ENCODE measurements around the gene PLA2G4C.
A peak's percentile ranks its signal among the peaks of the same experiment; 100 is the strongest.

PLA2G4C gene

DNA sequence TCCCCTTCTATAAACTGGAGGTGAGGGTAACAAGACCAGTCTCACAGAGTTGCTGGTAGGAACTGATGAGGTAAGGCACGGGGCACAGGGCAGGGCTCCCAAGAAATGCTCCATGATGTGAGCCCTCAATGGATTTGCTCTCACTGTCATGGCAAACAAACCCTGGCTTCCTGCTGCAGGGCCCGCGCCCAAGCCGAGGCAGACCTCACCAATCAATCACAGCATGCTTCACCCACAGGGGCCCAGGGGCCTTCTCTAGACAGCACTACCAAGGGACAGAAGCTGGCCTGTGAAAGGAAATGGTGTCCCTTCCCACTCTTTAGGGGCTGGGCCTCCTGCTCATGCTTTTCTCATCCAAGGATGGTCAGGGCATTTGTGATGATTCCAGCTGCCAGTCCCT lies 25.9 kb upstream of the PLA2G4C start:
- no peaks in the 10 kb centered on the region; the same call in 1 of the 2 replicates for H4K20me1 ChIP-seq (ENCODE audit: insufficient read depth, low read length)
- no peak for DNase-seq
- H3K36me3 ChIP-seq (ENCODE audit: insufficient read depth, low read length) = peaks cover 95% of the 10 kb centered on the region
- H3K27ac ChIP-seq (ENCODE audit: low read length) = no peak overlapping the region
- no peaks in the 10 kb centered on the region for H3K4me1 ChIP-seq (ENCODE audit: insufficient read depth, low read length)
- H3K9ac ChIP-seq (ENCODE audit: low read depth, low read length) = no peak overlapping the region
- TF ChIP-seq, protein P1, sequence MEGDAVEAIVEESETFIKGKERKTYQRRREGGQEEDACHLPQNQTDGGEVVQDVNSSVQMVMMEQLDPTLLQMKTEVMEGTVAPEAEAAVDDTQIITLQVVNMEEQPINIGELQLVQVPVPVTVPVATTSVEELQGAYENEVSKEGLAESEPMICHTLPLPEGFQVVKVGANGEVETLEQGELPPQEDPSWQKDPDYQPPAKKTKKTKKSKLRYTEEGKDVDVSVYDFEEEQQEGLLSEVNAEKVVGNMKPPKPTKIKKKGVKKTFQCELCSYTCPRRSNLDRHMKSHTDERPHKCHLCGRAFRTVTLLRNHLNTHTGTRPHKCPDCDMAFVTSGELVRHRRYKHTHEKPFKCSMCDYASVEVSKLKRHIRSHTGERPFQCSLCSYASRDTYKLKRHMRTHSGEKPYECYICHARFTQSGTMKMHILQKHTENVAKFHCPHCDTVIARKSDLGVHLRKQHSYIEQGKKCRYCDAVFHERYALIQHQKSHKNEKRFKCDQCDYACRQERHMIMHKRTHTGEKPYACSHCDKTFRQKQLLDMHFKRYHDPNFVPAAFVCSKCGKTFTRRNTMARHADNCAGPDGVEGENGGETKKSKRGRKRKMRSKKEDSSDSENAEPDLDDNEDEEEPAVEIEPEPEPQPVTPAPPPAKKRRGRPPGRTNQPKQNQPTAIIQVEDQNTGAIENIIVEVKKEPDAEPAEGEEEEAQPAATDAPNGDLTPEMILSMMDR (IDR thresholded peaks at IDR 0.05; ENCODE audit: borderline replicate concordance, extremely low read depth, low read length, poor library complexity, severe bottlenecking) = no peak
- no peak for TF ChIP-seq EZH2 (IDR thresholded peaks at IDR 0.05; ENCODE audit: borderline replicate concordance, low read depth, low read length, severe bottlenecking)
- no peaks in the 10 kb centered on the region for H3K9me3 ChIP-seq (ENCODE audit: insufficient read depth, low read length, severe bottlenecking)
- H2AFZ ChIP-seq (ENCODE audit: low read depth, low read length) = no peak overlapping the region
- H3K79me2 ChIP-seq (ENCODE audit: insufficient read depth, low read length) = no peaks in the 10 kb centered on the region
- no peak overlapping the region for H3K4me3 ChIP-seq (ENCODE audit: low read depth in 1 of 2, low read length in 2 of 2)
- H3K4me2 ChIP-seq (ENCODE audit: insufficient read depth, low read length) = no peak overlapping the region
- ATAC-seq (ENCODE audit: insufficient read depth, low read depth) = no peak
- H3K27me3 ChIP-seq (ENCODE audit: insufficient read depth, low read length, poor library complexity) = no peaks in the 10 kb centered on the region

DNA sequence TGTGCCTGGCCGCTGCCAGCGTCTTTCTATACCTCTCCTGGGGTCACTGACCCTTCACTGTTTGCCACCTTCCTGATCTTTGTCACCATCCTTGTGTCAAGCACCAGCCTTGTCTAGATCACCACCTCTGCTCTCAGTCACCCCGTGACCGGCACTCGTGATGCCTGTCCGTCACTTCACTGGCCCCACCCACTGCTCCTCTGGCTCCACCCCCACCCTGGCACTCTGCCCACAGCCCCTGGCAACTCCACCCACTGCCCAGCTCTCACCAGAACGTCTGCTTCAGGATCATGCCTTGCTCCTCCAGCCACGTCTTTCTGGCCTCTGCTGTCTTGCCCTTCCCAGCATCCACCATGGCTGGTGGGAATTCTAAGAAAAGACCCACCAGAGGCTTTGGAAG lies 24.8 kb upstream of the PLA2G4C start:
- TF ChIP-seq, protein P1 (IDR thresholded peaks at IDR 0.05; ENCODE audit: borderline replicate concordance, extremely low read depth, low read length, poor library complexity, severe bottlenecking) = no peak
- no peak for TF ChIP-seq EZH2 (IDR thresholded peaks at IDR 0.05; ENCODE audit: borderline replicate concordance, low read depth, low read length, severe bottlenecking)
- H4K20me1 ChIP-seq (ENCODE audit: insufficient read depth, low read length) = no peaks in the 10 kb centered on the region; the same call in 1 of the 2 replicates
- H3K27me3 ChIP-seq (ENCODE audit: insufficient read depth, low read length, poor library complexity) = no peaks in the 10 kb centered on the region
- peaks cover 95% of the 10 kb centered on the region for H3K36me3 ChIP-seq (ENCODE audit: insufficient read depth, low read length)
- no peak overlapping the region for H3K4me2 ChIP-seq (ENCODE audit: insufficient read depth, low read length)
- H2AFZ ChIP-seq (ENCODE audit: low read depth, low read length) = no peak overlapping the region
- no peak overlapping the region for H3K27ac ChIP-seq (ENCODE audit: low read length)
- DNase-seq = peak; percentile 24
- H3K4me3 ChIP-seq (ENCODE audit: low read depth in 1 of 2, low read length in 2 of 2) = no peak overlapping the region
- H3K9me3 ChIP-seq (ENCODE audit: insufficient read depth, low read length, severe bottlenecking) = no peaks in the 10 kb centered on the region
- no peak overlapping the region for H3K9ac ChIP-seq (ENCODE audit: low read depth, low read length)
- 0 out of 3 replicates have a peak, but pooled peaks have one; percentile 25 for ATAC-seq (ENCODE audit: insufficient read depth, low read depth)
- no peaks in the 10 kb centered on the region for H3K79me2 ChIP-seq (ENCODE audit: insufficient read depth, low read length)
- no peaks in the 10 kb centered on the region for H3K4me1 ChIP-seq (ENCODE audit: insufficient read depth, low read length)

DNA sequence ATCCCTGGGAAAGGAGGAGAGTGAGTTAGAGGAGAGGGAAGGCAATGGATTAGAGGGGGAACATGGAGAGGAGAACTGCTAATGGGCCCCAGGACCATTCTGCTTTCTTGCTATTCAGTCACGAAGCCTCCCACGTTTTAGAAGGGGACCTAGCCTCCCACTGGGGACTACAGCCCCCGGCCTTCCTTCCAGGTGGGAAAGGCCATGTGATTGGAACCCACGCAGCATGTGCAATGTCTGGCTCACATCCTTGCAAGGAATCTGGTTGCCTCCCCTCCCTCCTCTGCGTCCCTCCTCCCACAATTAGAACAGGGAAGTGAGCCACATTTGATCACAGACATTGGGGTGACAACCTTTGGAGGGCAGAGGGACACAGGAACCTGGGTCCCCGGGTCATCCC lies 22.5 kb upstream of the PLA2G4C start:
- no peak overlapping the region for H2AFZ ChIP-seq (ENCODE audit: low read depth, low read length)
- H3K79me2 ChIP-seq (ENCODE audit: insufficient read depth, low read length) = no peaks in the 10 kb centered on the region
- no peaks in the 10 kb centered on the region for H3K27me3 ChIP-seq (ENCODE audit: insufficient read depth, low read length, poor library complexity)
- TF ChIP-seq, protein P1 (IDR thresholded peaks at IDR 0.05; ENCODE audit: borderline replicate concordance, extremely low read depth, low read length, poor library complexity, severe bottlenecking) = no peak
- TF ChIP-seq EZH2 (IDR thresholded peaks at IDR 0.05; ENCODE audit: borderline replicate concordance, low read depth, low read length, severe bottlenecking) = no peak
- no peaks in the 10 kb centered on the region for H3K9me3 ChIP-seq (ENCODE audit: insufficient read depth, low read length, severe bottlenecking)
- H3K4me3 ChIP-seq (ENCODE audit: low read depth in 1 of 2, low read length in 2 of 2) = no peak overlapping the region
- no peak overlapping the region for H3K4me2 ChIP-seq (ENCODE audit: insufficient read depth, low read length)
- no peak overlapping the region for H3K27ac ChIP-seq (ENCODE audit: low read length)
- H3K9ac ChIP-seq (ENCODE audit: low read depth, low read length) = no peak overlapping the region
- no peak for ATAC-seq (ENCODE audit: insufficient read depth, low read depth)
- no peaks in the 10 kb centered on the region for H3K4me1 ChIP-seq (ENCODE audit: insufficient read depth, low read length)
- H4K20me1 ChIP-seq (ENCODE audit: insufficient read depth, low read length) = no peaks in the 10 kb centered on the region
- DNase-seq = no peak
- peaks cover 95% of the 10 kb centered on the region for H3K36me3 ChIP-seq (ENCODE audit: insufficient read depth, low read length)

DNA sequence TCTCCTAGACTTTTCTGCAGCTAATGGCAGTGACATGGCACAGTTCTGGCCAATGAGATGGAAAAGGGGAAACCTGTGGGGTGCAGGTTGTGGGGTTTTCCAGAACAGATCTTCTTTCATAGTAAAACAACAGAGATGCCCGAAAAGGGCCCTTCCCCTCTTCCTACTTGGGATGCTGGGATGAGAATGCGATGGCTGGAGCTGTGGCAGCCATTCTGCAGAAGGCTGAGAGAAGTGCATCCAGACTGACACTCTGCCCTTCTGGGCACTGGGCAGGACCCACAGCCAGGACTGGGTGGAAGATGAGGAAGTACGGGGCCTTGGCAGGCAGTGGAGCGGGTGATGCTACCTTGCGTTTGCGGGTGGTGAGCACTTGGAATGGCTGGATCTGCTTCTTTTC lies 16.9 kb upstream of the PLA2G4C start:
- H3K4me3 ChIP-seq (ENCODE audit: low read depth in 1 of 2, low read length in 2 of 2) = no peak overlapping the region
- no peak for DNase-seq
- H3K27ac ChIP-seq (ENCODE audit: low read length) = no peak overlapping the region
- no peak overlapping the region for H2AFZ ChIP-seq (ENCODE audit: low read depth, low read length)
- no peak overlapping the region for H3K9ac ChIP-seq (ENCODE audit: low read depth, low read length)
- H3K36me3 ChIP-seq (ENCODE audit: insufficient read depth, low read length) = peaks cover 94% of the 10 kb centered on the region
- H4K20me1 ChIP-seq (ENCODE audit: insufficient read depth, low read length) = peaks cover 7% of the 10 kb centered on the region; the same call in 1 of the 2 replicates
- H3K79me2 ChIP-seq (ENCODE audit: insufficient read depth, low read length) = 0 out of 2 replicates have a peak, but pooled peaks cover 2% of the 10 kb centered on the region
- no peak for TF ChIP-seq EZH2 (IDR thresholded peaks at IDR 0.05; ENCODE audit: borderline replicate concordance, low read depth, low read length, severe bottlenecking)
- TF ChIP-seq, protein P1 (IDR thresholded peaks at IDR 0.05; ENCODE audit: borderline replicate concordance, extremely low read depth, low read length, poor library complexity, severe bottlenecking) = no peak
- no peaks in the 10 kb centered on the region for H3K27me3 ChIP-seq (ENCODE audit: insufficient read depth, low read length, poor library complexity)
- H3K9me3 ChIP-seq (ENCODE audit: insufficient read depth, low read length, severe bottlenecking) = no peaks in the 10 kb centered on the region
- no peaks in the 10 kb centered on the region for H3K4me1 ChIP-seq (ENCODE audit: insufficient read depth, low read length)
- ATAC-seq (ENCODE audit: insufficient read depth, low read depth) = no peak
- no peak overlapping the region for H3K4me2 ChIP-seq (ENCODE audit: insufficient read depth, low read length)
